Measurements from ENCODE around the gene EREG.

EREG gene

GRCh38 chr4:74367656-74368290 is 2.8 kb downstream of the EREG start:
- DNase-seq = no peak
- Histone ChIP-seq H3K36me3 (ENCODE audit: control insufficient read depth, insufficient read depth, low read length) (no peaks in the 10 kb centered on the region), H3K9me3 (ENCODE audit: control insufficient read depth, low read length) (no peaks in the 10 kb centered on the region), H3K27me3 (replicated peaks; ENCODE audit: control insufficient read depth, insufficient read depth, low read length, poor library complexity, severe bottlenecking) (peaks cover 11% of the 10 kb centered on the region), H3K27ac (ENCODE audit: insufficient read depth, low read length, poor library complexity, severe bottlenecking) (no peak overlapping the region), H3K4me1 (ENCODE audit: control insufficient read depth, insufficient read depth, low read length, poor library complexity, severe bottlenecking) (peaks cover 6% of the 10 kb centered on the region), H3K4me3 (ENCODE audit: insufficient read depth, low read depth, low read length, poor library complexity, severe bottlenecking) (no peak overlapping the region)

GRCh38 chr4:74368596-74368995 is 3.7 kb downstream of the EREG start:
- H3K4me3 ChIP-seq (ENCODE audit: insufficient read depth, low read depth, low read length, poor library complexity, severe bottlenecking) = no peak overlapping the region
- DNase-seq = no peak
- H3K4me1 ChIP-seq (ENCODE audit: control insufficient read depth, insufficient read depth, low read length, poor library complexity, severe bottlenecking) = peaks cover 6% of the 10 kb centered on the region
- no peak overlapping the region for H3K27ac ChIP-seq (ENCODE audit: insufficient read depth, low read length, poor library complexity, severe bottlenecking)
- H3K9me3 ChIP-seq (ENCODE audit: control insufficient read depth, low read length) = no peaks in the 10 kb centered on the region
- no peaks in the 10 kb centered on the region for H3K36me3 ChIP-seq (ENCODE audit: control insufficient read depth, insufficient read depth, low read length)
- H3K27me3 ChIP-seq (replicated peaks; ENCODE audit: control insufficient read depth, insufficient read depth, low read length, poor library complexity, severe bottlenecking) = peaks cover 11% of the 10 kb centered on the region

GRCh38 chr4:74369855-74370254 is 4.9 kb downstream of the EREG start:
- no peak overlapping the region for H3K4me3 ChIP-seq (ENCODE audit: insufficient read depth, low read depth, low read length, poor library complexity, severe bottlenecking)
- no peak for DNase-seq
- peaks cover 3% of the 10 kb centered on the region for H3K4me1 ChIP-seq (ENCODE audit: control insufficient read depth, insufficient read depth, low read length, poor library complexity, severe bottlenecking)

GRCh38 chr4:74370912-74371311 is 6.0 kb downstream of the EREG start:
- Histone ChIP-seq H3K4me3 (ENCODE audit: insufficient read depth, low read depth, low read length, poor library complexity, severe bottlenecking) (no peak overlapping the region), H3K27me3 (replicated peaks; ENCODE audit: control insufficient read depth, insufficient read depth, low read length, poor library complexity, severe bottlenecking) (peaks cover under 1% of the 10 kb centered on the region), H3K9me3 (ENCODE audit: control insufficient read depth, low read length) (no peaks in the 10 kb centered on the region), H3K27ac (ENCODE audit: insufficient read depth, low read length, poor library complexity, severe bottlenecking) (no peak overlapping the region), H3K4me1 (ENCODE audit: control insufficient read depth, insufficient read depth, low read length, poor library complexity, severe bottlenecking) (no peaks in the 10 kb centered on the region), H3K36me3 (ENCODE audit: control insufficient read depth, insufficient read depth, low read length) (no peaks in the 10 kb centered on the region)
- DNase-seq = no peak

More at GRCh38 chr4:74369855-74370254, 4.9 kb downstream of the EREG start:
- Histone ChIP-seq H3K9me3 (ENCODE audit: control insufficient read depth, low read length) (no peaks in the 10 kb centered on the region), H3K27me3 (replicated peaks; ENCODE audit: control insufficient read depth, insufficient read depth, low read length, poor library complexity, severe bottlenecking) (peaks cover 8% of the 10 kb centered on the region), H3K27ac (ENCODE audit: insufficient read depth, low read length, poor library complexity, severe bottlenecking) (no peak overlapping the region), H3K36me3 (ENCODE audit: control insufficient read depth, insufficient read depth, low read length) (no peaks in the 10 kb centered on the region)

GRCh38 chr4:74374128-74374527 is 9.2 kb downstream of the EREG start:
- no peak overlapping the region for H3K4me3 ChIP-seq (ENCODE audit: insufficient read depth, low read depth, low read length, poor library complexity, severe bottlenecking)
- H3K27ac ChIP-seq (ENCODE audit: insufficient read depth, low read length, poor library complexity, severe bottlenecking) = no peak overlapping the region
- no peaks in the 10 kb centered on the region for H3K9me3 ChIP-seq (ENCODE audit: control insufficient read depth, low read length)
- H3K36me3 ChIP-seq (ENCODE audit: control insufficient read depth, insufficient read depth, low read length) = no peaks in the 10 kb centered on the region
- H3K27me3 ChIP-seq (replicated peaks; ENCODE audit: control insufficient read depth, insufficient read depth, low read length, poor library complexity, severe bottlenecking) = no peaks in the 10 kb centered on the region
- no peak for DNase-seq
- no peaks in the 10 kb centered on the region for H3K4me1 ChIP-seq (ENCODE audit: control insufficient read depth, insufficient read depth, low read length, poor library complexity, severe bottlenecking)

- Histone ChIP-seq H3K36me3 (ENCODE audit: control insufficient read depth, insufficient read depth, low read length) (no peaks in the 10 kb centered on the region), H3K4me3 (ENCODE audit: insufficient read depth, low read depth, low read length, poor library complexity, severe bottlenecking) (no peak overlapping the region), H3K27ac (ENCODE audit: insufficient read depth, low read length, poor library complexity, severe bottlenecking) (no peak overlapping the region), H3K27me3 (replicated peaks; ENCODE audit: control insufficient read depth, insufficient read depth, low read length, poor library complexity, severe bottlenecking) (no peaks in the 10 kb centered on the region), H3K4me1 (ENCODE audit: control insufficient read depth, insufficient read depth, low read length, poor library complexity, severe bottlenecking) (no peaks in the 10 kb centered on the region), H3K9me3 (ENCODE audit: control insufficient read depth, low read length) (no peaks in the 10 kb centered on the region)
- no peak for DNase-seq
Measured at GRCh38 chr4:74374561-74375327, 9.8 kb downstream of the EREG start.

GRCh38 chr4:74375824-74376426 is 11.0 kb downstream of the EREG start:
- no peak overlapping the region for H3K4me3 ChIP-seq (ENCODE audit: insufficient read depth, low read depth, low read length, poor library complexity, severe bottlenecking)
- no peak for DNase-seq
- no peaks in the 10 kb centered on the region for H3K27me3 ChIP-seq (replicated peaks; ENCODE audit: control insufficient read depth, insufficient read depth, low read length, poor library complexity, severe bottlenecking)
- H3K27ac ChIP-seq (ENCODE audit: insufficient read depth, low read length, poor library complexity, severe bottlenecking) = no peak overlapping the region
- H3K36me3 ChIP-seq (ENCODE audit: control insufficient read depth, insufficient read depth, low read length) = no peaks in the 10 kb centered on the region
- H3K4me1 ChIP-seq (ENCODE audit: control insufficient read depth, insufficient read depth, low read length, poor library complexity, severe bottlenecking) = no peaks in the 10 kb centered on the region
- no peaks in the 10 kb centered on the region for H3K9me3 ChIP-seq (ENCODE audit: control insufficient read depth, low read length)

GRCh38 chr4:74376888-74377483 is 12.0 kb downstream of the EREG start:
- Histone ChIP-seq H3K4me1 (ENCODE audit: control insufficient read depth, insufficient read depth, low read length, poor library complexity, severe bottlenecking) (no peaks in the 10 kb centered on the region), H3K27me3 (replicated peaks; ENCODE audit: control insufficient read depth, insufficient read depth, low read length, poor library complexity, severe bottlenecking) (no peaks in the 10 kb centered on the region), H3K27ac (ENCODE audit: insufficient read depth, low read length, poor library complexity, severe bottlenecking) (no peak overlapping the region), H3K36me3 (ENCODE audit: control insufficient read depth, insufficient read depth, low read length) (no peaks in the 10 kb centered on the region), H3K9me3 (ENCODE audit: control insufficient read depth, low read length) (no peaks in the 10 kb centered on the region), H3K4me3 (ENCODE audit: insufficient read depth, low read depth, low read length, poor library complexity, severe bottlenecking) (no peak overlapping the region)
- no peak for DNase-seq

- H3K36me3 ChIP-seq (ENCODE audit: control insufficient read depth, insufficient read depth, low read length) = no peaks in the 10 kb centered on the region
- no peak for DNase-seq
Measured at GRCh38 chr4:74377714-74378113, 12.8 kb downstream of the EREG start.

GRCh38 chr4:74378573-74378972 is 13.6 kb downstream of the EREG start:
- H3K27me3 ChIP-seq (replicated peaks; ENCODE audit: control insufficient read depth, insufficient read depth, low read length, poor library complexity, severe bottlenecking) = no peaks in the 10 kb centered on the region
- H3K27ac ChIP-seq (ENCODE audit: insufficient read depth, low read length, poor library complexity, severe bottlenecking) = no peak overlapping the region
- H3K4me3 ChIP-seq (ENCODE audit: insufficient read depth, low read depth, low read length, poor library complexity, severe bottlenecking) = no peak overlapping the region
- H3K36me3 ChIP-seq (ENCODE audit: control insufficient read depth, insufficient read depth, low read length) = no peaks in the 10 kb centered on the region
- DNase-seq = no peak
- no peaks in the 10 kb centered on the region for H3K9me3 ChIP-seq (ENCODE audit: control insufficient read depth, low read length)
- no peaks in the 10 kb centered on the region for H3K4me1 ChIP-seq (ENCODE audit: control insufficient read depth, insufficient read depth, low read length, poor library complexity, severe bottlenecking)

More at GRCh38 chr4:74377714-74378113, 12.8 kb downstream of the EREG start:
- no peak overlapping the region for H3K27ac ChIP-seq (ENCODE audit: insufficient read depth, low read length, poor library complexity, severe bottlenecking)
- H3K9me3 ChIP-seq (ENCODE audit: control insufficient read depth, low read length) = no peaks in the 10 kb centered on the region
- no peaks in the 10 kb centered on the region for H3K4me1 ChIP-seq (ENCODE audit: control insufficient read depth, insufficient read depth, low read length, poor library complexity, severe bottlenecking)
- no peaks in the 10 kb centered on the region for H3K27me3 ChIP-seq (replicated peaks; ENCODE audit: control insufficient read depth, insufficient read depth, low read length, poor library complexity, severe bottlenecking)
- no peak overlapping the region for H3K4me3 ChIP-seq (ENCODE audit: insufficient read depth, low read depth, low read length, poor library complexity, severe bottlenecking)
